Small intestine (tissue), 7 donors: ENCODE data around the gene SLC51B. TPM values are rescaled to one million over a fixed set of nuclear protein-coding genes. Genes with fewer than 3 reads are reported as not detected.

Experiments used
- DNase-seq, 2 donors: peaks; one replicate each; pipeline versions ENCODE4 v3.0.0 to v3.0.0-alpha.2; 2013
- FAIRE-seq: peaks from 2 replicates; lab custom pipeline; 2012; peaks lifted over from hg19 to GRCh38; lab: Jason Lieb, UNC
- H3K27ac ChIP-seq, 3 donors: one replicate each; pipeline ENCODE4 v1.5.1; 2013; ENCODE audit warnings: low read length in 2 of 3, mild to moderate bottlenecking in 2 of 3, control low read depth in 1 of 3, inconsistent platforms in 1 of 3, low read depth in 1 of 3, moderate library complexity in 1 of 3
- H3K27me3 ChIP-seq, 3 donors: one replicate each; pipeline ENCODE4 v1.6.1; 2013; ENCODE audit warnings: low read length in 3 of 3, inconsistent platforms in 1 of 3; ENCODE audit not compliant: control insufficient read depth in 3 of 3, insufficient read depth in 3 of 3
- H3K36me3 ChIP-seq, 3 donors: one replicate each; pipeline ENCODE4 v1.6.1; 2013; ENCODE audit warnings: low read length in 3 of 3, inconsistent platforms in 1 of 3, low read depth in 1 of 3, mild to moderate bottlenecking in 1 of 3, moderate library complexity in 1 of 3; ENCODE audit not compliant: control insufficient read depth in 3 of 3, insufficient read depth in 2 of 3
- H3K4me1 ChIP-seq, 3 donors: one replicate each; pipeline ENCODE4 v1.6.1; 2013; ENCODE audit warnings: low read length in 2 of 3, inconsistent platforms in 1 of 3, low read depth in 1 of 3, mild to moderate bottlenecking in 1 of 3, moderate library complexity in 1 of 3; ENCODE audit not compliant: control insufficient read depth in 3 of 3, insufficient read depth in 2 of 3
- H3K4me3 ChIP-seq, 3 donors: one replicate each; pipeline ENCODE4 v1.5.1; 2013; ENCODE audit warnings: low read length in 3 of 3, control low read depth in 1 of 3, inconsistent platforms in 1 of 3, low read depth in 1 of 3, mild to moderate bottlenecking in 1 of 3, moderate library complexity in 1 of 3
- H3K9me3 ChIP-seq, 2 donors: one replicate each; pipeline ENCODE4 v1.6.1; 2013; ENCODE audit warnings: low read depth in 1 of 2, low read length in 1 of 2; ENCODE audit not compliant: control insufficient read depth in 2 of 2, insufficient read depth in 1 of 2
- WGBS, 3 donors: extraction: QIAGEN DNeasy Blood & Tissue Kit; methylation state at CpG; one replicate each; pipeline ENCODE4 v1.1.7; 2013; 5-methylcytosine and 5-hydroxymethylcytosine counted together
- polyA plus RNA-seq, 4 donors: library from polyadenylated mRNA; stranded (reverse) in 3 of 4; unstranded in 1 of 4; fragments of 200-250 nt in 3 of 4; fragments of 120-200 nt in 1 of 4; gene quantifications; one replicate each; pipeline versions ENCODE4 v1.2.1 to v1.2.3, GENCODE V29; 2013
- donor health status: healthy with polysubstance abuse.
- donor health status: control.
- donor health status: control.
- donor health status: Bipolar disorder and iron deficiency.
- donor health status: healthy.

Gene SLC51B
- polyA plus RNA-seq, 4 donors = 23.5 to 258 (median 162) TPM

- 81 to 89% (median 82%) methylated on average over 9 of the region's 9 CpGs for WGBS, 3 donors
- DNase-seq = no peak
- Histone ChIP-seq H3K27me3 (no peaks in the 10 kb centered on the region), H3K27ac (peak overlapping the region in 1 of 3 donors; percentile 69), H3K36me3 (peaks cover 0 to 41% (median 7%) of the 10 kb centered on the region in 3 donors), H3K4me1 (peaks cover 5 to 32% (median 12%) of the 10 kb centered on the region in 3 donors), H3K9me3 (no peaks in the 10 kb centered on the region), H3K4me3 (no peak overlapping the region)
- FAIRE-seq = no peak
These were observed 10.9 kb downstream of the SLC51B start for GRCh38 chr15:65056106-65056505.

- peak overlapping the region; percentile 18 to 83 (median 62) for H3K27ac ChIP-seq
- 52 to 72% (median 62%) methylated on average over 8 of the region's 8 CpGs for WGBS, 3 donors
- peak; percentile 81 to 93 for DNase-seq
These were observed 11.8 kb downstream of the SLC51B start for GRCh38 chr15:65056868-65057548.

GRCh38 chr15:65057549-65057940 is 12.4 kb downstream of the SLC51B start:
- DNase-seq (no peak), FAIRE-seq (no peak)
- Histone ChIP-seq H3K27ac (peak overlapping the region in 1 of 3 donors; percentile 62), H3K27me3 (no peaks in the 10 kb centered on the region), H3K4me3 (no peak overlapping the region), H3K4me1 (peaks cover 5 to 32% (median 12%) of the 10 kb centered on the region in 3 donors), H3K36me3 (peaks cover 0 to 30% (median 2%) of the 10 kb centered on the region in 3 donors), H3K9me3 (no peaks in the 10 kb centered on the region)
- WGBS, 3 donors = 92 to 95% (median 93%) methylated on average over 8 of the region's 8 CpGs

More at GRCh38 chr15:65056868-65057548, 11.8 kb downstream of the SLC51B start:
- no peaks in the 10 kb centered on the region for H3K27me3 ChIP-seq
- no peaks in the 10 kb centered on the region for H3K9me3 ChIP-seq
- peaks cover 5 to 32% (median 12%) of the 10 kb centered on the region in 3 donors for H3K4me1 ChIP-seq
- H3K36me3 ChIP-seq = peaks cover 0 to 32% (median 2%) of the 10 kb centered on the region in 3 donors
- no peak overlapping the region for H3K4me3 ChIP-seq
- no peak for FAIRE-seq

GRCh38 chr15:65058394-65059368 is 13.5 kb downstream of the SLC51B start:
- H3K4me1 ChIP-seq = peaks cover 5 to 32% (median 12%) of the 10 kb centered on the region in 3 donors
- no peak overlapping the region for H3K27ac ChIP-seq
- WGBS, 3 donors = 74 to 81% (median 74%) methylated on average over 16 of the region's 16 CpGs
- FAIRE-seq (no peak), DNase-seq (no peak)
- peaks cover 0 to 21% (median 0%) of the 10 kb centered on the region in 3 donors for H3K36me3 ChIP-seq
- H3K9me3 ChIP-seq = no peaks in the 10 kb centered on the region
- no peaks in the 10 kb centered on the region for H3K27me3 ChIP-seq
- no peak overlapping the region for H3K4me3 ChIP-seq

GRCh38 chr15:65059369-65059750 is 14.2 kb downstream of the SLC51B start:
- no peak for FAIRE-seq
- no peak overlapping the region for H3K27ac ChIP-seq
- 74 to 83% (median 75%) methylated on average over 3 of the region's 3 CpGs for WGBS, 3 donors

GRCh38 chr15:65059931-65060596 is 14.9 kb downstream of the SLC51B start:
- no peak for FAIRE-seq
- WGBS, 3 donors = 77 to 91% (median 91%) methylated on average over 4 of the region's 4 CpGs

More at GRCh38 chr15:65059369-65059750, 14.2 kb downstream of the SLC51B start:
- H3K9me3 ChIP-seq = no peaks in the 10 kb centered on the region
- no peak overlapping the region for H3K4me3 ChIP-seq
- no peak for DNase-seq
- H3K36me3 ChIP-seq = peaks cover 0 to 17% (median 0%) of the 10 kb centered on the region in 3 donors
- peaks cover 5 to 32% (median 12%) of the 10 kb centered on the region in 3 donors for H3K4me1 ChIP-seq
- no peaks in the 10 kb centered on the region for H3K27me3 ChIP-seq

GRCh38 chr15:65060641-65061397 is 15.6 kb downstream of the SLC51B start:
- Histone ChIP-seq H3K27me3 (peaks cover 0 to 6% (median 0%) of the 10 kb centered on the region in 3 donors), H3K36me3 (peaks cover 0 to 6% (median 0%) of the 10 kb centered on the region in 3 donors), H3K9me3 (no peaks in the 10 kb centered on the region), H3K27ac (peak overlapping the region in 1 of 3 donors; percentile 52), H3K4me1 (peaks cover 3 to 17% (median 5%) of the 10 kb centered on the region in 3 donors), H3K4me3 (no peak overlapping the region)
- WGBS, 3 donors = 79 to 91% (median 85%) methylated on average over 6 of the region's 6 CpGs
- no peak for DNase-seq
- FAIRE-seq = no peak

More at GRCh38 chr15:65059931-65060596, 14.9 kb downstream of the SLC51B start:
- H3K36me3 ChIP-seq = peaks cover 0 to 9% (median 0%) of the 10 kb centered on the region in 3 donors
- H3K4me1 ChIP-seq = peaks cover 5 to 25% (median 7%) of the 10 kb centered on the region in 3 donors
- no peak overlapping the region for H3K4me3 ChIP-seq
- no peak for DNase-seq
- H3K27me3 ChIP-seq = peaks cover 0 to 2% (median 0%) of the 10 kb centered on the region in 3 donors
- H3K27ac ChIP-seq = peak overlapping the region in 1 of 3 donors; percentile 11
- H3K9me3 ChIP-seq = no peaks in the 10 kb centered on the region
